ENCODE measurements around the gene SOCS6.

SOCS6 gene

GRCh38 chr18:70374154-70374553 lies 85.3 kb downstream of the SOCS6 start:
- H3K27me3 ChIP-seq (ENCODE audit: insufficient read depth, low read depth, severe bottlenecking) = no peaks in the 10 kb centered on the region
- no peak overlapping the region for H3K4me3 ChIP-seq (ENCODE audit: low read depth, low read length)
- no peak for DNase-seq
- H3K9me3 ChIP-seq (ENCODE audit: severe bottlenecking) = no peaks in the 10 kb centered on the region
- H3K36me3 ChIP-seq = no peaks in the 10 kb centered on the region
- TF ChIP-seq, protein P1, sequence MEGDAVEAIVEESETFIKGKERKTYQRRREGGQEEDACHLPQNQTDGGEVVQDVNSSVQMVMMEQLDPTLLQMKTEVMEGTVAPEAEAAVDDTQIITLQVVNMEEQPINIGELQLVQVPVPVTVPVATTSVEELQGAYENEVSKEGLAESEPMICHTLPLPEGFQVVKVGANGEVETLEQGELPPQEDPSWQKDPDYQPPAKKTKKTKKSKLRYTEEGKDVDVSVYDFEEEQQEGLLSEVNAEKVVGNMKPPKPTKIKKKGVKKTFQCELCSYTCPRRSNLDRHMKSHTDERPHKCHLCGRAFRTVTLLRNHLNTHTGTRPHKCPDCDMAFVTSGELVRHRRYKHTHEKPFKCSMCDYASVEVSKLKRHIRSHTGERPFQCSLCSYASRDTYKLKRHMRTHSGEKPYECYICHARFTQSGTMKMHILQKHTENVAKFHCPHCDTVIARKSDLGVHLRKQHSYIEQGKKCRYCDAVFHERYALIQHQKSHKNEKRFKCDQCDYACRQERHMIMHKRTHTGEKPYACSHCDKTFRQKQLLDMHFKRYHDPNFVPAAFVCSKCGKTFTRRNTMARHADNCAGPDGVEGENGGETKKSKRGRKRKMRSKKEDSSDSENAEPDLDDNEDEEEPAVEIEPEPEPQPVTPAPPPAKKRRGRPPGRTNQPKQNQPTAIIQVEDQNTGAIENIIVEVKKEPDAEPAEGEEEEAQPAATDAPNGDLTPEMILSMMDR (IDR thresholded peaks at IDR 0.05; ENCODE audit: low read depth, low read length) = no peak
- no peak overlapping the region for H3K27ac ChIP-seq

DNA sequence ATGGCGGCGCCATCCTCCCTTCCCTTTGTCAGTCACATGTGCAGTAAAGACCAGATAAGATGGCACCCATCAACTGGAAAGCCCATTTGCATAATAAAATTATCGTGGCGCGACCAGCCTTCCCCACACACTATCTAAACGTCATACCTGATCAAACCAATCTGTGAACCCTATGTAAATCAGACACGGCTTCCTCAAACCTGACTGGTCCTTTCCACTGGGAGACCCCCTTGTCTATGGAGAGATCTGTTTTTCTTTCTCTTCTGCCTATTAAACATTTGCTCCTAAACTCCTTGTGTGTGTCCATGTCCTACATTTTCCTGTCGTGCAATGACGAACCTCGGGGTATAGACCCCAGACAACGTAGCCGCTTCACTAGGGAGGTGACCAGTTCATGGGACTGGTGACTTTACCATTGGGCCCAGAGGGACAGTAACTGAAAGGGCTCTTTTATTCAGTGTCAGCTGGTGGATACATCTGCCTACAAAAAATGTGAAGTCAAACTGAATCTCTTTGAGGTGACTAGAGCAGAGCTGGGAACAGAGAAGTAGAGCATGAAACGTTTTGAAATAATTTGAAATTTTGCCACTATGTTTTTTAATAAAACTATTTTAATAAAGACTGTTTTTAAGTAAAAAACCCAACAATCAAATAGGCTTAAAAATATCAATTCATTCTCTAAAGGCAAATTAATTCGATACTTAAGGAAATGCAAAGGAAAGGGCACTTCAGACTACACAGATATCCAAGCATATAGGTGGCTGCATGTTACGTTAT lies 87.5 kb downstream of the SOCS6 start:
- no peak overlapping the region for H3K4me3 ChIP-seq (ENCODE audit: low read depth, low read length)
- TF ChIP-seq, protein P1 (IDR thresholded peaks at IDR 0.05; ENCODE audit: low read depth, low read length) = no peak
- DNase-seq = no peak
- H3K36me3 ChIP-seq = no peaks in the 10 kb centered on the region
- no peak overlapping the region for H3K27ac ChIP-seq
- H3K27me3 ChIP-seq (ENCODE audit: insufficient read depth, low read depth, severe bottlenecking) = no peaks in the 10 kb centered on the region
- no peaks in the 10 kb centered on the region for H3K9me3 ChIP-seq (ENCODE audit: severe bottlenecking)

GRCh38 chr18:70376914-70377258 lies 88.0 kb downstream of the SOCS6 start:
- Histone ChIP-seq H3K36me3 (no peaks in the 10 kb centered on the region), H3K4me3 (ENCODE audit: low read depth, low read length) (no peak overlapping the region), H3K27me3 (ENCODE audit: insufficient read depth, low read depth, severe bottlenecking) (no peaks in the 10 kb centered on the region), H3K27ac (no peak overlapping the region), H3K9me3 (ENCODE audit: severe bottlenecking) (no peaks in the 10 kb centered on the region)
- TF ChIP-seq, protein P1 (IDR thresholded peaks at IDR 0.05; ENCODE audit: low read depth, low read length) = no peak
- no peak for DNase-seq

GRCh38 chr18:70377317-70377799 lies 88.5 kb downstream of the SOCS6 start:
- Histone ChIP-seq H3K27me3 (ENCODE audit: insufficient read depth, low read depth, severe bottlenecking) (no peaks in the 10 kb centered on the region), H3K27ac (no peak overlapping the region), H3K4me3 (ENCODE audit: low read depth, low read length) (no peak overlapping the region), H3K9me3 (ENCODE audit: severe bottlenecking) (no peaks in the 10 kb centered on the region), H3K36me3 (no peaks in the 10 kb centered on the region)
- no peak for DNase-seq
- TF ChIP-seq, protein P1 (IDR thresholded peaks at IDR 0.05; ENCODE audit: low read depth, low read length) = no peak

DNA sequence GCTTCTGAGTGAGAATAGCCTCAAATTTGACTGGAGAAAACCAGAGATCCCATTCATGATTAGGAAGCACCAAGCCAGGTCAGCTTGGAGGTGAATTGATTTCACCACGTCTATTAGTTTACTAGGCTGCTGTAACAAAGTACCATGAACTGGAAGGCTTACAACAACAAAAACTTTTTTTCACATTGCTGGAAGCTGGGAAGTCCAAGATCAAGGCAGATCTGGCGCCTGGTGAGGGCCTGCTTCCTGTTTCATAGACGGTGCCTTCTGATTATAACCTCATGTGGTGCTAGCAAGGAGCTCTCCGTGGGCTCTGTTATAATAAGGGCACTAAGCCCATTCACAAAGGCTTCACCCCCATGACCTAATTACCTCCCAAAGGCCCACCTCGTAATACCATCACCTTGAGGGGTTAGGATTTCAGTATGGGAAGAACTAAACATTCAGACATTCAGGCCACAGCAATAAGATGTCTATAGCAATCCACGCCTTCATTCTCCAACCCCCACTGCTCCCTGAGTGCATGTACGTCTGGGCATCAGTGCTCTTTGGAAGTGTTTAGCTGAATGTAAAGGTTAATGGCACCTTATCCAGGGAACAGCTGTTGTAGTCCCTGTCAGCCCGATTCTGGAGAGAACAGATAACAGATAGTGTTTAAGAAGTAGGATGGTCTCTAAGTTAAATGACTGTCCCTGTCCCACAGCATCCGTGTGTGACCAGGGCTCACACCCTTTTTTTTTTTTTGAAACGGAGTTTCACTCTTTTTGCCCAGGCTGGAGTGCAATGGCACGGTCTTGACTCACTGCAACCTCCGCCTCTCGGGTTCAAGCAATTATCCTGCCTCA lies 89.2 kb downstream of the SOCS6 start:
- TF ChIP-seq, protein P1 (IDR thresholded peaks at IDR 0.05; ENCODE audit: low read depth, low read length) = no peak
- no peak for DNase-seq
- no peak overlapping the region for H3K27ac ChIP-seq
- no peaks in the 10 kb centered on the region for H3K36me3 ChIP-seq
- H3K4me3 ChIP-seq (ENCODE audit: low read depth, low read length) = no peak overlapping the region
- no peaks in the 10 kb centered on the region for H3K27me3 ChIP-seq (ENCODE audit: insufficient read depth, low read depth, severe bottlenecking)
- H3K9me3 ChIP-seq (ENCODE audit: severe bottlenecking) = no peaks in the 10 kb centered on the region
